Esophagus muscularis mucosa (tissue), 3 donors: ENCODE results near the gene CSRNP3.

Experiments used
- CTCF ChIP-seq, 3 experiments: fragments of 200-600 bp in 2 of 3; fragments of 450-650 bp in 1 of 3; sonication (generic) in 2 of 3; IDR thresholded peaks; one replicate each; pipeline ENCODE4 v1.5.1; 2017 to 2019; ENCODE audit warnings: antibody characterized with exemption in 3 of 3, mild to moderate bottlenecking in 2 of 3, moderate library complexity in 1 of 3
- POLR2A ChIP-seq: fragments of 450-650 bp; IDR thresholded peaks from one replicate; pipeline ENCODE4 v1.6.1; 2017; ENCODE audit warnings: antibody characterized with exemption, moderate library complexity, mild to moderate bottlenecking, low read depth

GRCh38 chr2:165655661-165656060, 186.2 kb downstream of the CSRNP3 start:
- TF ChIP-seq CTCF (IDR thresholded peaks at IDR 0.05) (no peak), POLR2A (no peak)
